Measurements from ENCODE around the gene INS. TPM values are rescaled to one million over a fixed set of nuclear protein-coding genes. Genes with fewer than 3 reads are reported as not detected.

INS gene
- total and polyA plus RNA-seq, 2 of the 8 experiments (the other 6 are each of a cell fraction or from before 2014, with no cell fraction given) = not detected

- 88% methylated on average over 6 of the region's 7 CpGs; no CpG with 5 or more reads in 1 of the 2 experiments for WGBS, 2 experiments (ENCODE audit: extremely low coverage in 1 of 2, insufficient coverage in 1 of 2, insufficient read length in 1 of 2, insufficient replicate concordance in 2 of 2, low coverage in 1 of 2, low lambda C conversion rate in 2 of 2, missing lambda C conversion rate in 1 of 2)
- Histone ChIP-seq H4K20me1 (replicated peaks in 1 of 2; ENCODE audit: control insufficient read depth in 1 of 2, insufficient read depth in 2 of 2, low read length in 2 of 2) (peaks cover 0 to 3% of the 10 kb centered on the region in 2 experiments), H3K27me3 (replicated peaks in 1 of 4; ENCODE audit: control insufficient read depth in 3 of 4, extremely low read depth in 1 of 4, insufficient read depth in 3 of 4, low read length in 3 of 4) (no peaks in the 10 kb centered on the region), H2BK120ac (replicated peaks; ENCODE audit: low read depth, low read length) (no peak overlapping the region), H3K18ac (ENCODE audit: extremely low read depth, low read length) (no peak overlapping the region), H3K23me2 (ENCODE audit: low read depth, low read length) (peaks cover 18% of the 10 kb centered on the region; the same call in 1 of the 2 replicates), H3K79me1 (ENCODE audit: low read depth, low read length) (no peaks in the 10 kb centered on the region), H3K27ac (ENCODE audit: low read depth, low read length) (no peak overlapping the region), H3K23ac (ENCODE audit: insufficient read length) (no peak overlapping the region), H3K9me3 (ENCODE audit: insufficient read depth in 2 of 2, low read depth in 1 of 2, low read length in 1 of 2) (no peaks in the 10 kb centered on the region), H4K8ac (ENCODE audit: extremely low read depth, insufficient read depth, low read length) (no peak overlapping the region), H3K4me2 (ENCODE audit: insufficient read depth in 1 of 2, low read depth in 2 of 2, low read length in 2 of 2) (no peak overlapping the region), H2AFZ (ENCODE audit: low read length) (no peak overlapping the region), H4K5ac (ENCODE audit: insufficient read length, low read depth, low read length) (no peak overlapping the region), H3K14ac (ENCODE audit: insufficient read length) (no peak overlapping the region), H3K4ac (replicated peaks; ENCODE audit: insufficient read length, low read depth, low read length) (no peak overlapping the region), H3K36me3 (ENCODE audit: control insufficient read depth in 2 of 4, insufficient read depth in 4 of 4, low read length in 3 of 4) (no peaks in the 10 kb centered on the region), H4K91ac (replicated peaks; ENCODE audit: insufficient read length, low read length) (no peak overlapping the region), H3K56ac (replicated peaks; ENCODE audit: insufficient read length, low read depth, low read length) (no peak overlapping the region), H3K9ac (replicated peaks in 1 of 4; ENCODE audit: extremely low read depth in 1 of 4, low read depth in 3 of 4, low read length in 3 of 4) (no peak overlapping the region), H3K4me1 (replicated peaks in 1 of 4; ENCODE audit: control insufficient read depth in 3 of 4, insufficient read depth in 4 of 4, low read length in 3 of 4) (peaks cover 0 to 5% (median 0%) of the 10 kb centered on the region in 4 experiments; a peak in 1 of 7 replicates), H3K79me2 (ENCODE audit: control insufficient read depth in 1 of 2, insufficient read depth in 2 of 2, low read length in 2 of 2) (no peaks in the 10 kb centered on the region), H3K4me3 (ENCODE audit: extremely low read depth in 1 of 4, insufficient read depth in 2 of 4, low read depth in 3 of 4, low read length in 4 of 4) (no peak overlapping the region), H2BK15ac (ENCODE audit: low read length) (no peak overlapping the region), H2BK20ac (ENCODE audit: low read length) (no peak overlapping the region), H2BK5ac (ENCODE audit: low read depth, low read length) (no peak overlapping the region), H2AK5ac (ENCODE audit: low read depth, low read length) (no peak overlapping the region), H2BK12ac (ENCODE audit: low read depth, low read length) (no peak overlapping the region)
- TF ChIP-seq HDAC2 (IDR thresholded peaks at IDR 0.05; ENCODE audit: borderline replicate concordance in 1 of 2, low read depth in 2 of 2, low read length in 2 of 2) (no peak), JUN (IDR thresholded peaks at IDR 0.05; ENCODE audit: low read depth, low read length) (no peak), TEAD4 (IDR thresholded peaks at IDR 0.05; ENCODE audit: low read depth, low read length) (no peak), YY1 (IDR thresholded peaks at IDR 0.05; ENCODE audit: low read depth, low read length) (no peak), RNF2 (IDR thresholded peaks at IDR 0.05; ENCODE audit: borderline replicate concordance, low read depth, low read length, missing control alignments, poor library complexity, severe bottlenecking) (no peak), KDM1A (IDR thresholded peaks at IDR 0.05; ENCODE audit: borderline replicate concordance, low read length) (no peak), SIX5 (IDR thresholded peaks at IDR 0.05; ENCODE audit: low read depth, low read length) (no peak), KDM5A (IDR thresholded peaks at IDR 0.05; ENCODE audit: low read length) (no peak)
- POLR2A ChIA-PET (ENCODE audit: partially characterized antibody) = interaction anchor here (1.5 kb wide), 1 partner anchor 14 kb away, joined by 4 read pairs; no protein-coding TSS in a partner anchor
- FAIRE-seq = no peak
- no peak for DNase-seq (ENCODE audit: low read depth in 1 of 2, low spot score in 2 of 2)
- CTCF ChIA-PET (ENCODE audit: partially characterized antibody) = interaction anchor here (0.5 to 1.5 kb wide), 9 partner anchors 8 to 240 kb away, joined by 3 to 9 read pairs (median 3); no protein-coding TSS in a partner anchor
Measured at GRCh38 chr11:2123628-2123960, 37.4 kb downstream of the INS start.

Measured in H1 (cell line).